ENCODE measurements around the gene AGAP3.

AGAP3 gene

DNA sequence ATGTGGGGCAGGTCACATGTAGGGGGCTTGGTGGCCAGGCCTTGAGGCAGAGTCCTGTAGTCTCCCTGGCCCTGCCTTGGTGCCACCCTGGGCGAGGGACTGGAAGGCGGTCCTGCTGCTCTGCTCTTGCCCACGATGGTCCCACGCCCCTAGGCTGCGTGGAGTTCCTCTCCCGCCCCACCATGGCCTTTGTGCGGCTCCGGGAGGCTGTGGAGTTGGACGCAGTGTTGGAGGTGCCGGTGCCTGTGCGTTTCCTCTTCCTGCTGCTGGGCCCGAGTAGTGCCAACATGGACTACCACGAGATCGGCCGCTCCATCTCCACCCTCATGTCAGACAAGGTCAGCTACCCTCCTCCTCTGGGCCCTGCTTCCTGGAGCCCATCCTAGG lies 15.7 kb upstream of the AGAP3 start:
- TF ChIP-seq EZH2phosphoT487 (IDR thresholded peaks at IDR 0.05; ENCODE audit: low read depth) = no peak
- TF ChIP-seq, protein P1, sequence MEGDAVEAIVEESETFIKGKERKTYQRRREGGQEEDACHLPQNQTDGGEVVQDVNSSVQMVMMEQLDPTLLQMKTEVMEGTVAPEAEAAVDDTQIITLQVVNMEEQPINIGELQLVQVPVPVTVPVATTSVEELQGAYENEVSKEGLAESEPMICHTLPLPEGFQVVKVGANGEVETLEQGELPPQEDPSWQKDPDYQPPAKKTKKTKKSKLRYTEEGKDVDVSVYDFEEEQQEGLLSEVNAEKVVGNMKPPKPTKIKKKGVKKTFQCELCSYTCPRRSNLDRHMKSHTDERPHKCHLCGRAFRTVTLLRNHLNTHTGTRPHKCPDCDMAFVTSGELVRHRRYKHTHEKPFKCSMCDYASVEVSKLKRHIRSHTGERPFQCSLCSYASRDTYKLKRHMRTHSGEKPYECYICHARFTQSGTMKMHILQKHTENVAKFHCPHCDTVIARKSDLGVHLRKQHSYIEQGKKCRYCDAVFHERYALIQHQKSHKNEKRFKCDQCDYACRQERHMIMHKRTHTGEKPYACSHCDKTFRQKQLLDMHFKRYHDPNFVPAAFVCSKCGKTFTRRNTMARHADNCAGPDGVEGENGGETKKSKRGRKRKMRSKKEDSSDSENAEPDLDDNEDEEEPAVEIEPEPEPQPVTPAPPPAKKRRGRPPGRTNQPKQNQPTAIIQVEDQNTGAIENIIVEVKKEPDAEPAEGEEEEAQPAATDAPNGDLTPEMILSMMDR (IDR thresholded peaks at IDR 0.05; ENCODE audit: low read depth, low read length) = no peak
- H4K20me1 ChIP-seq (ENCODE audit: insufficient read depth, low read length) = no peaks in the 10 kb centered on the region
- no peak overlapping the region for H3K9ac ChIP-seq (ENCODE audit: low read length)
- H3K36me3 ChIP-seq (replicated peaks; ENCODE audit: low read depth, low read length) = peaks cover 30% of the 10 kb centered on the region
- no peaks in the 10 kb centered on the region for H3K9me3 ChIP-seq (ENCODE audit: insufficient read depth, low read length)
- H3K27me3 ChIP-seq (ENCODE audit: low read depth, low read length) = no peaks in the 10 kb centered on the region
- H3K79me2 ChIP-seq (ENCODE audit: low read length) = no peaks in the 10 kb centered on the region
- no peak overlapping the region for H3K4me2 ChIP-seq (ENCODE audit: low read length)
- no peaks in the 10 kb centered on the region for H3K4me1 ChIP-seq (ENCODE audit: low read length)
- H3K27ac ChIP-seq (ENCODE audit: low read length) = no peak overlapping the region
- no peak overlapping the region for H3K4me3 ChIP-seq (ENCODE audit: low read length)
- no peak overlapping the region for H2AFZ ChIP-seq (ENCODE audit: low read depth, low read length)

GRCh38 chr7:151071032-151071866 lies 15.0 kb upstream of the AGAP3 start:
- Histone ChIP-seq H3K9me3 (ENCODE audit: insufficient read depth, low read length) (no peaks in the 10 kb centered on the region), H3K4me2 (ENCODE audit: low read length) (no peak overlapping the region), H3K27me3 (ENCODE audit: low read depth, low read length) (no peaks in the 10 kb centered on the region), H4K20me1 (ENCODE audit: insufficient read depth, low read length) (no peaks in the 10 kb centered on the region), H3K27ac (ENCODE audit: low read length) (no peak overlapping the region), H3K9ac (ENCODE audit: low read length) (no peak overlapping the region), H2AFZ (ENCODE audit: low read depth, low read length) (no peak overlapping the region), H3K36me3 (replicated peaks; ENCODE audit: low read depth, low read length) (peaks cover 37% of the 10 kb centered on the region), H3K79me2 (ENCODE audit: low read length) (no peaks in the 10 kb centered on the region), H3K4me3 (ENCODE audit: low read length) (no peak overlapping the region), H3K4me1 (ENCODE audit: low read length) (no peaks in the 10 kb centered on the region)
- TF ChIP-seq, protein P1 (IDR thresholded peaks at IDR 0.05; ENCODE audit: low read depth, low read length) = no peak
- no peak for TF ChIP-seq EZH2phosphoT487 (IDR thresholded peaks at IDR 0.05; ENCODE audit: low read depth)

- Histone ChIP-seq H2AFZ (ENCODE audit: low read depth, low read length) (no peak overlapping the region), H4K20me1 (ENCODE audit: insufficient read depth, low read length) (no peaks in the 10 kb centered on the region), H3K27me3 (ENCODE audit: low read depth, low read length) (no peaks in the 10 kb centered on the region), H3K9ac (ENCODE audit: low read length) (no peak overlapping the region), H3K27ac (ENCODE audit: low read length) (no peak overlapping the region), H3K79me2 (ENCODE audit: low read length) (peaks cover 8% of the 10 kb centered on the region), H3K36me3 (replicated peaks; ENCODE audit: low read depth, low read length) (peaks cover 31% of the 10 kb centered on the region), H3K9me3 (ENCODE audit: insufficient read depth, low read length) (no peaks in the 10 kb centered on the region), H3K4me2 (ENCODE audit: low read length) (no peak overlapping the region), H3K4me1 (ENCODE audit: low read length) (peaks cover 12% of the 10 kb centered on the region), H3K4me3 (ENCODE audit: low read length) (no peak overlapping the region)
- no peak for TF ChIP-seq EZH2phosphoT487 (IDR thresholded peaks at IDR 0.05; ENCODE audit: low read depth)
- TF ChIP-seq, protein P1 (IDR thresholded peaks at IDR 0.05; ENCODE audit: low read depth, low read length) = no peak
Measured at GRCh38 chr7:151073990-151074389, 12.3 kb upstream of the AGAP3 start.

- Histone ChIP-seq H3K9me3 (ENCODE audit: insufficient read depth, low read length) (no peaks in the 10 kb centered on the region), H3K27me3 (ENCODE audit: low read depth, low read length) (no peaks in the 10 kb centered on the region), H4K20me1 (ENCODE audit: insufficient read depth, low read length) (no peaks in the 10 kb centered on the region), H3K36me3 (replicated peaks; ENCODE audit: low read depth, low read length) (peaks cover 26% of the 10 kb centered on the region), H3K79me2 (ENCODE audit: low read length) (peaks cover 18% of the 10 kb centered on the region), H3K4me1 (ENCODE audit: low read length) (peaks cover 20% of the 10 kb centered on the region), H3K4me3 (ENCODE audit: low read length) (no peak overlapping the region), H3K27ac (ENCODE audit: low read length) (no peak overlapping the region), H2AFZ (ENCODE audit: low read depth, low read length) (no peak overlapping the region), H3K4me2 (ENCODE audit: low read length) (no peak overlapping the region), H3K9ac (ENCODE audit: low read length) (no peak overlapping the region)
- no peak for TF ChIP-seq EZH2phosphoT487 (IDR thresholded peaks at IDR 0.05; ENCODE audit: low read depth)
- TF ChIP-seq, protein P1 (IDR thresholded peaks at IDR 0.05; ENCODE audit: low read depth, low read length) = no peak
Measured at GRCh38 chr7:151074817-151075661, 11.2 kb upstream of the AGAP3 start.

Measured in OCI-LY3 (cell line).